GM18868 (cell line): ENCODE data around the gene GNAS.

ENCODE experiments used
- ATAC-seq: cut with Tn5 transposase; IDR thresholded peaks from one replicate; pipeline ENCODE4 v1.9.1; 2021; ENCODE audit warnings: mild to moderate bottlenecking, moderate library complexity; ENCODE audit not compliant: unreplicated experiment

The GNAS gene

DNA sequence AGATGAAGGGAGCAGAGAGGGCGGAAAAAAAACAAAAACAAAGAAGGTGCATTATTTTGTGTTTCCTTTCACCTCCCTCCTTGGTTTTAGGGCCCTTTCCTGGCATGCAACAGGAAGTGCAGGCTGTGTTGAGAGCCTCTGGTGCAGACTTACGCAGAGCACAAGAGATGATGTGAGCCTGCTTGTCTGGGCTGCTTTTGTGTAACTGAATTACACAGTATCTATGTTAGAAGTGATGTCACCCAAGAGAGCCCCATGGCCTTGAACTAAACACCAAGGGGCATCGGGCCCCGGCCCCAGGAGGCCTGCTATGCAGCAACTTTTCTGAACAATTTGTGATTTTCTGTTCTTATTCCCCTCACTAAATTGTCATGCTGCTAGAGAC lies 25.5 kb downstream of the GNAS start:
- ATAC-seq = no peak

DNA sequence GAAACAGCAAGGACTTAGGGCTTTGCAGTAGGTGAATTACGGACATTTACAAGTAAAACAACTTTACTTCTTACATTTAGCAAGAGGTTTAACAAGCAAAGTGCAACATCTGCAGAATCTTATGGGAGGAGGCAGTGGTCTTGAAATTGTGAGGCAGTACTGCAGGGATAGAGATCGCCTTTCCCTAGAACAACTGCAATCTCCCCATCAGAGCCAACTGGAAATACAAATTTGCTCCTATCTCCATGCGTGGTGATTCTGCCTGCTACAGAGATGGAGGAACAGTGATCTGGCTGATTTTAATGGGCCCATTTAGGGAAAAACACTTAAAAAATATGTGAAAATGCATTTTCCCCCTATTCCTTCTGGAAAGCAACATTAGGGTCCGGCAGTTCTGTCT lies 25.9 kb downstream of the GNAS start:
- ATAC-seq = no peak

DNA sequence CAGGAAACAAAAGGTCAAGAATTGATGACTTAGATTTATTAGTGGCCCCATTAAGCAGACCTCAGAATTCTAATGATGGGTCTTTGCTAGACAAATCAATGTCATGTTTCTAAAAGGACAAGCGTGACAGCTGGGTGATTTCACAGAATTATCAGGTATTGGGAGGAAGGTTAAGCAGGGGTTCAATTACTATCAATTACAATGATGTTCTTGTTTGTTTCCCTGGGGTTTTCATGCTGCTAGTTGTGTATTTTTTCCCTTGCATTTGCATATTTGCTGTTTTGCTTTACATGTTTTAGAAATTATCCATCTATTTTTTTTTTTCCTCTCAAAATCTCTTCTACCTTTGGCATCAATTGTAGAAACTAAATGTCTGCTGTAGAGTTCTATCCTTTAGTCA lies 27.9 kb downstream of the GNAS start:
- no peak for ATAC-seq

DNA sequence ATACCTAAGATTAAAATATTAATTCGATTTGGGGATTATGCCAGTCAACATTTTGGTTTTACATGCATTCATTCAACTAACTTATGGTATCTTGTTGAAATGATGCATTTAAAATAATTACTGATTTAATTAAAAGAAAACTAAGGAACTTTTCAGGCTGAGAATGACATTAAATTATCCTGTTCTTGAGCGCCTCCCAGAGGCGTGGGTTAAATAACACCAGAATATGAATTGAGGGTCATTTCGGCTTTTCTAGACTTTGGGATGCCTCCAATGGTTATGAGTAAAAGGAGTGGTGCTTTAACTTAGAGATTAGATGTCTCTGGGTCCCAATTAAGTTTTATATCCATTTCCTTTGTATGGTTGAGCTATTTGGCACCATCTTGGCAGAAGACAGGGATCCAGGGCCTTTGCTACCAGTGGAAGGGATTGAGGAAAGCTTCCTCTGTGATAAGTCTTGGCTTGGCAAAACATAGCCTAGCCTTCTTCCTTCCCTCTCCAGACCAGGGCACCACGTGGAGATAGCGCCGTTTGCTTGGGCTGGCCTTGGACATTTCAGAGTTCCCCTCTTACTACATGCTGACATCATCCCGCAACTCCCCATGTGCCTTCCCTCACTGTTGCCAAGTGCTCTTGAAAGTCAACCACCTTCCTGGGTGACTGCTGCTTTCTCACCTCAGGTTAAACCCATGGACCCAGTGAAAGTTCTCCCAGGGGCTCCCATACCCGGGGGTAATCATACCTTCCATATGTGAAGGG lies 28.7 kb downstream of the GNAS start:
- ATAC-seq = no peak

DNA sequence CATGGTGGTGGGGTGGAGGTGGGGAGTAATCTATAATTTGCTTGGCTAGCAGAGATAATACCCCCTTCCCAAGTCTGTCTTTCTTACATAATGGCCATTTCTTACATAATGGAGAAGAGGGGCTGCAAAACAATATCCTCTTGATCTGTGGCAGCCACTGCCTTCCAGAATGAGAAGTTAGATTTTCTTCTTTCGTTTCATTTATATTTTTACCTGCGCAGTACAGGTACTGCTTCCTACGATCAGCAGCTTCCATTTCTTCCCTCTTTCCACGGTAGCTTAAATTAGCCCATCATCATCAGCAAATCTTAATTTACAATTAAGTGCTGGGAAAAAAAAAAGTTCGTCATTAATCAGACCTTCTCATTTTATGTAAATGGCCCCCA lies 30.2 kb downstream of the GNAS start:
- no peak for ATAC-seq

DNA sequence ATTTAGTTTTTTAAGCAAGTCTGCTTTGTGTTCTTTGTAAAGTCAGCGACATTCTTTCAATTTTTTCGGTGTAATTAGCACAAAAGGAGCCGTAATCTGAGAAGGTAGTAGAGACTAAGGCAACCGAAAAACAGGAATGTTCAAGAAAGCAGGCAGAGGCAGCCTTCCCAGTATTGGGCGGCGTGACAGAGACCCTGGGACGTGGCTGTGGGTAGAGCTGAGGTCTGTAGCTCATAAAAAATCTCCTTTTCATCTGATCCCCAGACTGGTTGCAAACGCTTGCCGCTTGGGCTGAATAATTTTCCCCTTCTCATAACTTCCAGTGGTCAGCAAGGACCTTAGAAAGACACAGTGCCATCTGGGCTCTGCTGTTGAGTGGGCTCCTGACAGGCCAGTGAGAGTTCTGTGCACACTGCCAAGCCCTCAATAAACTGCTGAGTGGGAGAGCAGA lies 30.8 kb downstream of the GNAS start:
- no peak for ATAC-seq

DNA sequence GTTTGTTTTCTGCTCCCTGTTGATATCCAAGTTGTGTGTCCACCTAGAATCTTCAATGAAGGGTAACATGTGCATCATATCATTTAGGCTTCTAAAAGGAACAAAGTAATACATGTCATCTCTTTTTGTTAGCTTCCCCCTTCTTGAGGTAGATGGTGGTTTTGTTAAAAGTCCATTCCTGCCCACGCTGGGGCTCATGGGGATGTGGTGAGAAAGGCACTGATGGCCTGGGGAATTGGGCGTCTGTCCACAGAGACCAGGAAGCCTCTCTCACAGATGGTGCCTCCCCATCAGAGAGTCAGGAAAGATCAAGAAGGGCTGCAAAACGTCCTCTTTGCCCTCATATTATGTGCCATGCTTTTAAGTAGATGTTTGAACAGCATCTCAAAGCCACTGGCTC lies 32.5 kb downstream of the GNAS start:
- no peak for ATAC-seq

DNA sequence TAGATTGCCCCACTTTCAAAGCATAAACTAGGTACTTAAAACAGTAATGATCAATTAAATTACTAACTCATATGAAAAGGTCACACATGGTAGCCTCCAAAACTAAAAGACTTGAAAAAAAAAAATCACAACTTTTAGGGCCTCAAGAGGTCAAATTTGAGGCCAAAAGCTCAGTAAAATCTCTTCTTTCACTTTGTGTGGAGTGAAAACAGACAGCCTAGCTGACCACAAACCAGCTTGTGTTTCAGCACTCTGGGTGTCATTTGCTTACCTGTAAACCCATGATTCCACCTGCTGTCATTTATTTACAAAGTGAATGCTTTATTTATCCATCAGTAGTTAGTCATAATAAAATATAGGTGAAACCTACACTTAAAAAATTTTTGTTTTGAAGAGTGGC lies 34.0 kb downstream of the GNAS start:
- ATAC-seq = no peak

DNA sequence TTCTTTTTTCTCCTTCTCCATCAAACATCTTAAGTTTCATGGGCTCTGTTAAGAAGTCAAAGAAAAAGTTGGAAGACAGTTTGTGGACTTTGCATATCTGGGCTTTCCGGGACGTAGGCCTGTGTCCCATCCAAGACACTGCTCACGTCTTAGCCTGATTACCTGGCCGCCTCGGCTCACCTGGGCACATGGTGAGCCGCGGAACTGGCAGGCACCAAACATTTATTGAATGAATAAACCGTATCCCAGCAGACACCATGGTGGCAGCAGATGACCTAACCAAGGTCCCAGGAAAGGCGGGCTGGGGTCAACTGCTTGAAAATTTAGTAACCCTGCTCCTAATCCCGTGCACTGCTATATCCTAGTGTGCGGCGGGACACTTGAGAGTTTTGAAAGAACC lies 35.6 kb downstream of the GNAS start:
- no peak for ATAC-seq

DNA sequence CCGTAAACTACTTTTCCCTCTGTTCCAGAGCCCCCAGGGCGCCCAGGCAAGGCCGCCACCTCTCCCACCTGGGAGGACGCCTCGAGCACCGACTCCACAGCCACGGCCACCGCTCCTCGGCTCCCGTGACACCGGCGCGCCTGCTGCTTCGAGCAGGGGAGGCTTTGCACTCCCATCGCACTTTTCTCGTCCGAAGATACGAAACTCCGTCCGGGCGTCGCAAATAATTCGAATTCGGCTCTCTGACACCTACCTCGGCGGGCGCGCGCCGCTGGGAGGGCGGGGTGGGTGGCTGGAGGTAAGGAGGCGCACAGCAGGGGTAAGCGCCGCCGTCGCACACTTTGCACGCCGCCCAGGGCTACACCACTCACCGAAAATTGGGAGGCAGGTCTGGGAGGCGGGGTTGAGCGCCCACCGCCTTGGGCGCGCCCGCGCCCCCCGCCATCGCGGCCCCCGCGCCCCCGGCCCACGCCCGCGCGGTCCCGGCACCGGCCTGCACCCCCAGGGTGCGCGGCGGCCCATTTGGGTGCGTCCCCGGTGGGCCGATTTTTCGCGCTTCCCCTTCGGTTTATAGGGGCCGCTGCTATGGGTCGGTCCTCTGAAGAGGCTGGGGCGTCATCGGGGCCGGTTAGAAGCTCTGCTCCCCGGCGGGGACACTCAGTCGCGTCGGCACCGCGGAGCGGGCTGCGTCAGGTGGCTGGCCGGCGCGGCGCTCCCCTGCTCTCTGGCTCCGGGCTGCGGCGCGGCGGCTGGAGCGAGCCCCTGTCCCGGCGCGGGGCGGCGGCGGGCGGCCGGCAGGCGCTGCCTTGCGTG lies 36.2 kb downstream of the GNAS start:
- ATAC-seq = peak; percentile 43

DNA sequence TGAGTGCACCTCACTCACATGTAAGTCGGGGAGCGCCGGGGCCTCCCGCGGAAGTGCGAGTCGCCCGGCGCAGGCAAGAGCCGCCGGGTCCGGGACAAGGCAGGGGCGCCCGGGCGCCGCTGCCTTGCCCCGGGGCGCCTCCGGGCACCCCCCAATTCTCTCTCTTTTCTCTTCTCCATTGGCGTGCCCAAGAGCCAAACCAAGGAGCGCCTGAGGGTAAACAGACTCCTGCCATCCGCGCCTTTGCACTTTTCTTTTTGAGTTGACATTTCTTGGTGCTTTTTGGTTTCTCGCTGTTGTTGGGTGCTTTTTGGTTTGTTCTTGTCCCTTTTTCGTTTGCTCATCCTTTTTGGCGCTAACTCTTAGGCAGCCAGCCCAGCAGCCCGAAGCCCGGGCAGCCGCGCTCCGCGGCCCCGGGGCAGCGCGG lies 36.8 kb downstream of the GNAS start:
- peak; percentile 1 for ATAC-seq

DNA sequence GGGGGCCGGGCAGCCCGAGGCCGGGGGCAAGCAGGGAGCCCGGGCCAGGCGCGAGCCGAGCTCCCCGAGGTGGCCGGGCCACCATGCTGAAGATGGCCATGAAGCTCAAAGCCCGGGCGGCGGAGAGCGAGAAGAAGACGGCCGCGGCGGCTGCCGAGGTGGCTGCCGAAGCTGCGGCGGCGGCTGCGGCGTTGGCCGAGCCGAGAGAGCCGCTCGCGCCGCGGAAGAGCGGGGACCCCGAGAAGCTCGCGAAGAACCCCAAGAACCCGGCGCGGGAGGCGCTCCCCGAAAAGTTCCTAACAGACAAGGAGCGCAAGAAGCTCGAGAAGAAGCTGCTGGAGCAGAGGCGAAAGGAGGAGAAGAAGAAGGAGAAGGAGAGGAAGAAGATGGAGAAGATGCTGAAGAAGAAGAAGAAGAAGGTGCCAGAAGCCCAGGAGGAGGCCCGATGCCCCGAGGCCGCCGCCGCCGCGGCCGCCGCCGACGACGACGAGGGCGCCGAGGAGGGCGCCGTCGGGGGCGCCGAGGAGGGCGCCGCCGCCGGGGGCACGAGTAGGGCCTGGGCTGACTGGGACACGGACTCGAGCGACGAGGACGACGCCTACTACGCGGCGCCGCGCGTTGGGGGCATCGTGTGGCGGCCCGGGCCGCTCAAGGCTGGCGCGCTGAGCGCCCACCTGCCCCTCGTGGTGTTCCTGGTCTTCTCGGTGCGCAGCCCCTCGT lies 37.4 kb downstream of the GNAS start:
- ATAC-seq = no peak

DNA sequence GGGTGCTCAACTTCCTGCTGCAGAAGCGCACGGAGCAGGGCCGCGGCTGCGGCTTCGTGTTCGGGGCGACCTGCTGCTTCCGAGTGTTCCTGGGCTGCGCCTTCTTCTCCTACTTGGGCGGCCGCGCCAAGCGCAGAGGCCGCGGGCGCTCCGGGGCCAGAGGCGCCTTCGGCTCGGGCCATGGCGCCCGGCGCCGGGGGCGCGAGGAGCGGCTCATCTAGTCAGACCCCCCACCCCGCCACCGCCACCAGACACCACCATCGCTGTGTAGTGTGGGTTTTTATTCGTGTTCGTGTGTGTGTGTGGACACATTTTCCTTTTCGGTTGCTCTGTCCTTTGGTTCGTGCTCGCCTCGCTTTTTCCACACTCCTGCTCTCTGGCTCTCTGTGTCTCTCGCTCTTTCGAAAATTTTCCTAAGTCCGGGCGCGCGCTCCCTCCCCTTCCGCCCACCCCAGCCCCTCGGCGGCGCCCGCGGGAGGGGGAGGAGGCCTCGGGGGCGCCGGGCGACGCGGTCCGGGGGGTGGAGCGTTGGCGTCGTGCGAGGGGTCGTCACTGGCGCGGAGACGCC lies 38.1 kb downstream of the GNAS start:
- ATAC-seq = peak; percentile 32

DNA sequence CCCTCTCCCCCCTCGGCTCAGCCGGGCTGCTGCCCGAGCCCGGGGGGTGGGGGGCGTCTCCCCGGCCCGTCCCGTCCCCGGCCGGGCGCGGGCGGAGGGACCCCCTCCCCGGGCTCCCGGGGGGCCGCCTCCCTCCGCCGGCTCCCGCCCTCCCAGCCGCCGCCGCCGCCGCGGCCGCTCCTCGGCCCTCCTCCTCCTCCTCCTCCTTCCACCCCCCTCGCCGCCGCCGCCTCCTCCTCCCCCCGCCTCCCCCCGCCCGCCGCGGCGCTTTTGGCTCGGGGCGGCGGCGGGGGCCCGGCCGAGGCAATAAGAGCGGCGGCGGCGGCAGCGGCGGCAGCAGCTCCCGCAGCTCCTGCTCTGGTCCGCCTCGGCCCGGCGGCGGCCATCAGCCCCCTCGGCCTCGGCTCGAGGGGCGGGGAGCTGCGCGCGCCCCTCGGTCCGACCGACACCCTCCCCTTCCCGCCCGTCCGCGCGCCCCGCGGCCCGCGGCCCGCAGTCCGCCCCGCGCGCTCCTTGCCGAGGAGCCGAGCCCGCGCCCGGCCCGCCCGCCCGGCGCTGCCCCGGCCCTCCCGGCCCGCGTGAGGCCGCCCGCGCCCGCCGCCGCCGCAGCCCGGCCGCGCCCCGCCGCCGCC lies 38.7 kb downstream of the GNAS start:
- peak; percentile 20 for ATAC-seq

DNA sequence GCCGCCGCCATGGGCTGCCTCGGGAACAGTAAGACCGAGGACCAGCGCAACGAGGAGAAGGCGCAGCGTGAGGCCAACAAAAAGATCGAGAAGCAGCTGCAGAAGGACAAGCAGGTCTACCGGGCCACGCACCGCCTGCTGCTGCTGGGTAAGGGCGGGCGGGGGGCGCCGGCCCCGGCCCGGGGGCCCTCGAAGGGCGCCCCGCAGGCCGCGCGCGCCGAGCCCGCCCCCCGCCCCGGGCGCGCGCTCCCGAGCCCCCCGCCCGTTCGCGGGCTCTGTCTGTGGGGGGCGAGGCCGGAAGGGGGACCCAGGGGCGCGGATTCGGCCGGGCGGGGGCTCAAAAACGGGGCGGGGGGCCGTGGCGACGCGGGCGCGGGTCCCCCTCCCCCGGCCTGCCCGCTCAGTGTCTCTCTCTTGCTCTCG lies 39.2 kb downstream of the GNAS start:
- no peak for ATAC-seq

DNA sequence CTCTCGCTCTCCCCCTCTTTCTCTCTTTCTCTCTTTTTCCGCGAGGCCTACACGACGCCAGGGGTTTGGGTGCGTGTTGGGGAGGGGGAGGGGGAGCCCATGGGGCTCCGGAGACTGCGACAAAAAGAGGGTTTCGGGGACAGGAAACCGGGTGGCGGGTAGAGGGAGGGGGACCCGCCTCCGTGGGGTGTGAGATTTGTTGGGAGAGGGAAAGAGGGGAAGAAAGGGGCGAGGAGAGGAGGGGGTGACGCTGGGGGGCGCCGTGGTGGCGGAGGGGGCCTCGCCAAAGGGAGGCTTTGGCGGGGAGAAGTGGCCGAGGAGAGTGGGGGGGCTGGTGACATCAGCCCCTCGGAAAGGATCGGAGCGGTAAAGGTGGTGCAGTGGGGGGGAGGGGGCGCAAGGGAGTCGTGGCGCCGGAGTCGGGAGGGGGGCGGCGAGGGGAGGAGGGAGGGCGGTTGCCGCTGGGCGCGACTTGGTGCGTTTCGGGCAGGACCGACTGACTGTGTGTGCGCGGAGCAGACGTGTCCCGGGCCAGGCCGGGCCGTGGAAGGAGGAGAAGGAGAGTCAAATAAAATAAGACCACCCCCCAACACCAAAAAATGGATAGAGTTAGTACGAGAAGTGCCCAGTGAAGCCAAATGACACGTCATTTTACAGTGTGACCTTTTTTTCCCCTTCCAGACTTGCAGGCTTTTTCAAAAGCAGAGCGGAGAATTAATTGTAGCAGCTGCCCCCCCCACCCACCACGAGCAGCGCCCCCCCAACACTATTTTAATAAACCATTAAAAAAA lies 39.8 kb downstream of the GNAS start:
- ATAC-seq = no peak

DNA sequence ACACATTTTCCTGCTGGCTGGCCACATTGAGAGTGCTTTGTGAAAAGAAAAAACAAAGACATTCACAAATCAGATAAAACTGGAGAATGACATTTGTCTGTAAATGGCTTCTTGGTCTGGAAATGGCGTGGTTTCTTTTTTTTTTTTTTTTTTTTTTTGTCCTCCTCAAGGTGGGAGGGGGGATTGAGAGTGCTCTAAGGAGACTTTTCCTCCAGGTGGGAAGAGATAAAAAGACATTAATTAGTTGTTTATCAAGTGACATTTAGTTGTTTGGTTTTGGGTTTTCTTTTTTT lies 40.4 kb downstream of the GNAS start:
- ATAC-seq = no peak

DNA sequence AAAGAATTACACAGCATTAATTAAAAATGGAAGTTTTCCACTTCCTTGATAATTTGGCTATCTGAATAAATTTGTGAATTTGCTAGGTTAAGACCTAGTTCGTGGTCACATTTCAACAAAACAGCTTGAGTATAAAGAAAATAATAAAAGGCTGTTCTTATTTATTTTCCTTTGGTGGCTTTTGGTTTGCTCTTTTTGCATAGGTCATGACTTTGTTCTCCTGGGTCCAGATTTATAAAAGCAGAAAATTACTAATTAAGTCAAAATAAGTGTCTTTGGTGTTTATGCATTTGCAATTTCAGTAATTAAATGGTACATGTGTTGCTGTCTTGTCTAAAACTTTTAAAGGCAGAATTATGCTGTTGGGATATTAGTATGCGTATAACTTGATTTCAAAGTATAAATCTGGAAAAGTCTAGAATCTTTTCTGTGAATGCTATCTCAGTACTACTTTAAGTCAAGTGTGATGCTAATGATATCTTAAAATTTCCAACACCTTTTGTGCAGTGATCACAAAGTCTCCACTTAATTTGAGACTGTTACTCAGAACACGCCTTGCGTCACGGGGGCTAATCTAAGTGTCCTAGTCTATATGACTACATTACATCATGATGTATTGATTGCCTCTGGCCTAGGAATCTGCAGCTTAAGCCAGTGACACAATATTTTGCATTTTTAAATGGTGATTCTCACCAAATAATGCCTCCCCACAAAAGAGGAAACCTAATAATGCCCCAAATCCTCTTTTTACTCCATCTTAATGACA lies 41.0 kb downstream of the GNAS start:
- ATAC-seq = no peak

DNA sequence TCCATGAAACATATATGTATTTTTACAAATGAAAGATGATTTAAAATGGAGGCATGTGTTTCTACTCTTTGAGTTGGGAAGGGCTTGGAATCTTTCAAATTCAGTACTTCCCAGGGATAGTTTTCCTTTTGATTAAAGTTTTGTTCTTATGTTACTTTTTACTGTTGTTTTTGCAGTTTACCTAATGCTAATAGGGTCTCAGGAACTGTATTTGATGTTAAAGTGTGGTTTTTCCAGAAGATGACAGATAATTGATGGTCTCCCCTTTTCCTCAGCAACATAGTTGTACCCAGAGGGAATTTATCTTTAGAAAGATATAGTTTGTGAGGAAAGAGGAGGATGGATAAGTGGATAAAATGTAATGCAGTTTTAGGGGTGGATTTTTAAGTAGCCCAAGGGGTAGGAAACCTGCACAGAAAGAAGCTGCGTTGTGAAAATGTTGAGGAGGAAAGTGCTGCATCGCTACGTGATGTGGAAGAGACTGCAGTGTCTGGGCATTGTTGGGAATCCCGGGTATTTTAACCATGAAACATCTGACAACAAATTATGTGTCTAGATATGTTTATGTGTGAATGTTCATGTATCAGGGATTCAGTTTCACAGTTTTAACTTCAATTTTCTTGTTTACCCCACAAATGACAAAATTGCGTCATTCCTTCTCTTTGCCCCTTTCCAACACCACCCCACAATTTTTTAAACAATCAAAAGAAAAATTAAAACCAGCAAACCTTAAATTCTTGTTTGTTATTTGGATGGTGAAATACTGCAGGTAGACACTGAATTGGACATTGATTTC lies 42.3 kb downstream of the GNAS start:
- no peak for ATAC-seq
